ENCODE data around the gene NSUN4. TPM values are rescaled to one million over a fixed set of nuclear protein-coding genes. Genes with fewer than 3 reads are reported as not detected.
"Not testable (repeated sequence)": the region's sequence is repeated elsewhere in the genome, so short reads cannot be mapped to it uniquely, and the experiment has no call there.

NSUN4 gene
- total RNA-seq, 1 experiment from 2014 or later: 20.4 TPM

DNA sequence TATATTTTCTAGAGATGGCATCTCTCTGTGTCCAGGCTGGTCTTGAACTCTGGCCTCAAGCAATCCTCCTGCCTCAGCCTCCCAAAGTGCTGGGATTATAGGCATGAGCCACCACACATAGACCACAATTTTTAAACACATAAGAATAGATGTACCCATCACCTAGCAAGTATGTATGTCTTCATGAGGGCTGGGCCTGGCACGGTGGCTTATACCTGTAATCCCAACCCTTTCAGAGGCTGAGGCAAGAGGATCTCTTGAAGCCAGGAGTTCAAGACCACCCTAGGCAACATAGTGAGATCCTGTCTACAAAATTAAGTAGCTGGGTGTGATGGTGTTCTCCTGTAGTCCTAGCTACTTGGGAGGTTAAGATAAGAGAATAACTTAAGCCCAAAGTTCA lies 23.3 kb upstream of the NSUN4 start:
- no peak overlapping the region for H3K4ac ChIP-seq (ENCODE audit: low read depth, low read length)
- H2BK12ac ChIP-seq (ENCODE audit: insufficient read length, low read depth, low read length): no peak overlapping the region
- Mint-ChIP-seq H3K4me1 (peaks cover 18 to 21% of the 10 kb centered on the region in 2 experiments), H3K27ac (no peak overlapping the region), H3K36me3 (ENCODE audit: insufficient read depth in 1 of 3, low read depth in 3 of 3) (peaks cover 26 to 48% (median 37%) of the 10 kb centered on the region in 3 experiments; a peak in 6 of 7 replicates), H3K4me3 (no peak overlapping the region), H3K27me3 (ENCODE audit: low read depth) (no peaks in the 10 kb centered on the region), H3K9me3 (no peaks in the 10 kb centered on the region; a peak in 1 of 5 replicates)
- no peaks in the 10 kb centered on the region for H3K23me2 ChIP-seq (ENCODE audit: insufficient read length, low read depth, low read length, poor library complexity, severe bottlenecking)
- no peak overlapping the region for H3K56ac ChIP-seq (ENCODE audit: insufficient read length, low read depth, low read length)
- no peaks in the 10 kb centered on the region for H3K27me3 ChIP-seq (ENCODE audit: insufficient read depth, low read length)
- no peak overlapping the region for H2AFZ ChIP-seq (ENCODE audit: low read length)
- H4K8ac ChIP-seq (replicated peaks; ENCODE audit: insufficient read length, low read depth, low read length): no peak overlapping the region
- no peak overlapping the region for H3T11ph ChIP-seq (ENCODE audit: low read length)
- no peaks in the 10 kb centered on the region for H4K20me1 ChIP-seq (ENCODE audit: control insufficient read depth, insufficient read depth, insufficient read length)
- H2BK5ac ChIP-seq (ENCODE audit: insufficient read length, low read length): no peak overlapping the region
- H3K18ac ChIP-seq (ENCODE audit: insufficient read length, low read depth, low read length): no peak overlapping the region
- H3K14ac ChIP-seq (ENCODE audit: insufficient read depth, low read length): no peak overlapping the region
- H3K23ac ChIP-seq (ENCODE audit: insufficient read length, low read depth, low read length): no peak overlapping the region
- peaks cover 2% of the 10 kb centered on the region for H3K79me1 ChIP-seq (ENCODE audit: insufficient read depth, low read depth, low read length, poor library complexity, severe bottlenecking)
- no peaks in the 10 kb centered on the region for H3K79me2 ChIP-seq (ENCODE audit: insufficient read depth, low read length)
- H4K91ac ChIP-seq (ENCODE audit: insufficient read length, low read depth, low read length): no peak overlapping the region
- TF ChIP-seq, protein P1, sequence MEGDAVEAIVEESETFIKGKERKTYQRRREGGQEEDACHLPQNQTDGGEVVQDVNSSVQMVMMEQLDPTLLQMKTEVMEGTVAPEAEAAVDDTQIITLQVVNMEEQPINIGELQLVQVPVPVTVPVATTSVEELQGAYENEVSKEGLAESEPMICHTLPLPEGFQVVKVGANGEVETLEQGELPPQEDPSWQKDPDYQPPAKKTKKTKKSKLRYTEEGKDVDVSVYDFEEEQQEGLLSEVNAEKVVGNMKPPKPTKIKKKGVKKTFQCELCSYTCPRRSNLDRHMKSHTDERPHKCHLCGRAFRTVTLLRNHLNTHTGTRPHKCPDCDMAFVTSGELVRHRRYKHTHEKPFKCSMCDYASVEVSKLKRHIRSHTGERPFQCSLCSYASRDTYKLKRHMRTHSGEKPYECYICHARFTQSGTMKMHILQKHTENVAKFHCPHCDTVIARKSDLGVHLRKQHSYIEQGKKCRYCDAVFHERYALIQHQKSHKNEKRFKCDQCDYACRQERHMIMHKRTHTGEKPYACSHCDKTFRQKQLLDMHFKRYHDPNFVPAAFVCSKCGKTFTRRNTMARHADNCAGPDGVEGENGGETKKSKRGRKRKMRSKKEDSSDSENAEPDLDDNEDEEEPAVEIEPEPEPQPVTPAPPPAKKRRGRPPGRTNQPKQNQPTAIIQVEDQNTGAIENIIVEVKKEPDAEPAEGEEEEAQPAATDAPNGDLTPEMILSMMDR (conservative IDR thresholded peaks at IDR 0.05): no peak
- H3K9me3 ChIP-seq (ENCODE audit: control insufficient read depth, low read depth, low read length): no peaks in the 10 kb centered on the region
- H4K5ac ChIP-seq (ENCODE audit: insufficient read length, low read depth, low read length): no peak overlapping the region
- H3K4me2 ChIP-seq (ENCODE audit: insufficient read depth, insufficient read length, low read length): no peak overlapping the region
- no CpG with 5 or more reads among the region's 1 CpG for WGBS (ENCODE audit: extremely low coverage, insufficient read length, low lambda C conversion rate)
- no peak overlapping the region for H2BK15ac ChIP-seq (ENCODE audit: low read depth, low read length)
- no peak overlapping the region for H3K27ac ChIP-seq (ENCODE audit: insufficient read length, low read depth, low read length)
- no peak overlapping the region for H2BK20ac ChIP-seq (ENCODE audit: low read depth, low read length, poor library complexity, severe bottlenecking)
- H3K9ac ChIP-seq (ENCODE audit: extremely low read depth, insufficient read length, low read length): no peak overlapping the region
- H3K4me1 ChIP-seq (ENCODE audit: insufficient read depth, low read length): no peaks in the 10 kb centered on the region
- H2AK5ac ChIP-seq (ENCODE audit: insufficient read length, low read length): no peak overlapping the region
- no peak overlapping the region for H2BK120ac ChIP-seq (ENCODE audit: low read depth, low read length, poor library complexity, severe bottlenecking)
- DNase-seq: no peak

DNA sequence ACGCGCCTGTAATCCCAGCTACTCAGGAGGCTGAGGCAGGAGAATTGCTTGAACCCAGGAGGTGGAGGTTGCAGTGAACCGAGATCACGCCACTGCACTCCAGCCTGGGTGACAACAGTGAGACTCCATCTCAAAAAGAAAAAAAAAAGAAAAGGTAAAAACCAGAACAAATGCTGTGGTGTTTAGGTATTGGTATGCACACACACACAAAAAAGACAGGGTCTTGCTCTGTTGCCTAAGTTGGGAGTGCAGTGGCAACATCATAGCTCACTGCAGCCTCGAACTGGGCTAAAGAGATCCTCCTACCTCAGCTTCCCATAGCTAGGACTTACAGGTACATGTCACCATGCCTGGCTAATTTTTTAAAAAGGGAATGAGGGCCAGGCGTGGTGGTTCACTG lies 21.3 kb upstream of the NSUN4 start:
- not testable (repeated sequence) for H3K27ac ChIP-seq (ENCODE audit: insufficient read length, low read depth, low read length); H3K9me3 Mint-ChIP-seq
- no CpG with 5 or more reads among the region's 6 CpGs for WGBS (ENCODE audit: extremely low coverage, insufficient read length, low lambda C conversion rate)

More for the DNA sequence above, 21.3 kb upstream of the NSUN4 start:
- H3K27me3 ChIP-seq (ENCODE audit: insufficient read depth, low read length); H3K23me2 ChIP-seq (ENCODE audit: insufficient read length, low read depth, low read length, poor library complexity, severe bottlenecking); H3K4ac ChIP-seq (ENCODE audit: low read depth, low read length); H2AK5ac ChIP-seq (ENCODE audit: insufficient read length, low read length); H3K27ac Mint-ChIP-seq; H2BK120ac ChIP-seq (ENCODE audit: low read depth, low read length, poor library complexity, severe bottlenecking); H2BK15ac ChIP-seq (ENCODE audit: low read depth, low read length); H3K9me3 ChIP-seq (ENCODE audit: control insufficient read depth, low read depth, low read length); H2AFZ ChIP-seq (ENCODE audit: low read length); H3K23ac ChIP-seq (ENCODE audit: insufficient read length, low read depth, low read length); DNase-seq; H4K8ac ChIP-seq (replicated peaks; ENCODE audit: insufficient read length, low read depth, low read length); H3K9ac ChIP-seq (ENCODE audit: extremely low read depth, insufficient read length, low read length); H3K79me2 ChIP-seq (ENCODE audit: insufficient read depth, low read length); H4K5ac ChIP-seq (ENCODE audit: insufficient read length, low read depth, low read length); H3K56ac ChIP-seq (ENCODE audit: insufficient read length, low read depth, low read length); H3K4me2 ChIP-seq (ENCODE audit: insufficient read depth, insufficient read length, low read length); H2BK12ac ChIP-seq (ENCODE audit: insufficient read length, low read depth, low read length); H2BK20ac ChIP-seq (ENCODE audit: low read depth, low read length, poor library complexity, severe bottlenecking); H3K4me1 ChIP-seq (ENCODE audit: insufficient read depth, low read length); H3K27me3 Mint-ChIP-seq (ENCODE audit: low read depth); H3K18ac ChIP-seq (ENCODE audit: insufficient read length, low read depth, low read length); H3T11ph ChIP-seq (ENCODE audit: low read length); H3K79me1 ChIP-seq (ENCODE audit: insufficient read depth, low read depth, low read length, poor library complexity, severe bottlenecking); H2BK5ac ChIP-seq (ENCODE audit: insufficient read length, low read length); H4K91ac ChIP-seq (ENCODE audit: insufficient read length, low read depth, low read length); H3K4me3 Mint-ChIP-seq; H3K14ac ChIP-seq (ENCODE audit: insufficient read depth, low read length); H4K20me1 ChIP-seq (ENCODE audit: control insufficient read depth, insufficient read depth, insufficient read length): not testable (repeated sequence)
- H3K4me1 Mint-ChIP-seq: peaks cover 18 to 21% of the 10 kb centered on the region in 2 experiments
- peaks cover 12 to 28% (median 19%) of the 10 kb centered on the region in 3 experiments; a peak in 6 of 7 replicates for H3K36me3 Mint-ChIP-seq (ENCODE audit: insufficient read depth in 1 of 3, low read depth in 3 of 3)
